Tongue (tissue), 2 donors: Measurements from ENCODE around the gene ARRDC3. TPM values are rescaled to one million over a fixed set of nuclear protein-coding genes. Genes with fewer than 3 reads are reported as not detected.
A peak's percentile ranks its signal among the peaks of the same experiment; 100 is the strongest.
"Not testable (repeated sequence)": the region's sequence is repeated elsewhere in the genome, so short reads cannot be mapped to it uniquely, and the experiment has no call there.

ENCODE experiments used
- DNase-seq: peaks from one replicate; pipeline ENCODE4 v3.0.0-alpha.2; 2015
- total RNA-seq: library from RNA; depleted of rRNA; stranded (reverse); fragments of >200 nt; gene quantifications from one replicate; pipeline ENCODE4 v1.2.3, GENCODE V29; 2014

The ARRDC3 gene
- total RNA-seq, result 236 TPM

- DNase-seq, result peak; percentile 98
These were observed at the start of gene ARRDC3 for GRCh38 chr5:91383027-91383955. ARRDC3 (minus strand) TSS chr5:91383317; CDS start chr5:91383092, 225 bp downstream.

GRCh38 chr5:91430949-91431348 lies 47.8 kb upstream of the ARRDC3 start:
- no peak for DNase-seq

- no peak for DNase-seq
These were observed 41.7 kb upstream of the ARRDC3 start for GRCh38 chr5:91424638-91425436.

GRCh38 chr5:91423871-91424270 lies 40.8 kb upstream of the ARRDC3 start:
- DNase-seq, result no peak

GRCh38 chr5:91420879-91421278 lies 37.8 kb upstream of the ARRDC3 start:
- DNase-seq, result no peak

GRCh38 chr5:91419571-91420537 lies 36.7 kb upstream of the ARRDC3 start:
- peak; percentile 84 for DNase-seq

- no peak for DNase-seq
These were observed 36.0 kb upstream of the ARRDC3 start for GRCh38 chr5:91419136-91419535.

GRCh38 chr5:91418158-91418557 lies 35.0 kb upstream of the ARRDC3 start:
- no peak for DNase-seq

- no peak for DNase-seq
These were observed 34.1 kb upstream of the ARRDC3 start for GRCh38 chr5:91417219-91417618.

GRCh38 chr5:91416491-91416890 lies 33.4 kb upstream of the ARRDC3 start:
- no peak for DNase-seq

GRCh38 chr5:91409304-91409703 lies 26.2 kb upstream of the ARRDC3 start:
- no peak for DNase-seq

GRCh38 chr5:91408710-91409109 lies 25.6 kb upstream of the ARRDC3 start:
- no peak for DNase-seq

- no peak for DNase-seq
These were observed 24.1 kb upstream of the ARRDC3 start for GRCh38 chr5:91407204-91407603.

GRCh38 chr5:91403438-91403837 lies 20.3 kb upstream of the ARRDC3 start:
- DNase-seq, result no peak

- DNase-seq, result no peak
These were observed 18.1 kb upstream of the ARRDC3 start for GRCh38 chr5:91401175-91401574.

GRCh38 chr5:91397791-91398190 lies 14.7 kb upstream of the ARRDC3 start:
- no peak for DNase-seq

GRCh38 chr5:91390268-91390667 lies 7.2 kb upstream of the ARRDC3 start:
- no peak for DNase-seq

GRCh38 chr5:91389555-91389954 lies 6.4 kb upstream of the ARRDC3 start:
- DNase-seq, result not testable (repeated sequence)

GRCh38 chr5:91388362-91388761 lies 5.2 kb upstream of the ARRDC3 start:
- DNase-seq, result no peak

GRCh38 chr5:91386120-91386519 lies 3.0 kb upstream of the ARRDC3 start:
- DNase-seq, result no peak

GRCh38 chr5:91385596-91385995 lies 2.5 kb upstream of the ARRDC3 start:
- not testable (repeated sequence) for DNase-seq
